GM18520 (cell line): ENCODE data around the gene MCF2L.

Experiments
- ATAC-seq: cut with Tn5 transposase; IDR thresholded peaks from one replicate; pipeline ENCODE4 v1.9.1; 2021; ENCODE audit not compliant: unreplicated experiment

Gene MCF2L

DNA sequence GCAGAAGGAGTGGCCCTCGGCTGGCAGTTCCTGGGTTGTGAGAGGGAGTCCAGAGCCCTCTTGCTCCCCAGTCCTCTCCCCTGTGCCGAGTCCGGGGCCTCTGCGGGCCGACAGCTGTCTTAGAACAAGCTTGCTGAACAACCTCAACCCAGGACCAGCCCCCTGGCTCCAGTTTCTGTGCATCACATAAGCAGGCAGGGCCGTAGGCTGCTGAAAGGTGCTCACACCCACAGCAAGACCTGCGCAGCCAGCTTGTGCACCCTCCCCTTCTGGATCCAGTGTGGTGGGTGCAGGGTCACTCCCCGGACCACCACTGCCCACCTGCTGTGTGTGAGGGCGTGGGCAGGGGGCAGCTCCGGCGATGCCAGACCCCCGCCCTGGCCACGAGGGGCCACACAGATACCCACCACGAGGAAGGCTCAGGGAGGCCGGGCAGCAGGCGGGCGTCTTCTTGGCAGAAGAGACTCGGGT is 111.4 kb downstream of the MCF2L start:
- ATAC-seq: no peak

DNA sequence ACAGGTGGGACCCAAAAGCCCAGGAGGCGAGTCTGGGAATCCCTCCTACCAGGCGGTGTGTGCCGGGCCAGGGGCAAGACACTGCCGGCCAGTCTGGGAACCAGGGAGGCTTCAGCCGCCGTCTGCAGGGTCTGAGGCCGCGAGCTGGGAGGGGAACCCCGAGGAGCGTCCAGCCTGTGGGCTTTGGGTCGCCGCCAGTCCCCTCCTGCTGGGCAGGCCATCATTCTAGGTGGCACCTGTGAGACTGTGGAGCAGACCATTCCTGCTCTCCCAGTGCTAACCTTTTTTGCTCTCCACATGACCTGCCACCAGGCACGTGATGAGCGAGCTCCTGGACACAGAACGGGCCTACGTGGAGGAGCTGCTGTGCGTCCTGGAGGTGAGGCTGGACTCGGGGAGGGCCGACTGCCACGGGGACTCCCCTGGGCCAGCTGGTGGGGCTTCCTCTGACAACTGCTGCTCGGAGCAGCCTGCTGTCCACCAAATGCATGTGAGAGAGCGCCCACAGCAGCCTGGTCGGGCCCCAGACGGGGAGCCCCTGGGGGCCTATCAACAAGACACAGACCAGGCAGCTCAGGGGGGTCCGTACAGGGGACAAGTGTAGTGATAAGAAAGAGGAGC is 112.0 kb downstream of the MCF2L start:
- ATAC-seq: no peak

DNA sequence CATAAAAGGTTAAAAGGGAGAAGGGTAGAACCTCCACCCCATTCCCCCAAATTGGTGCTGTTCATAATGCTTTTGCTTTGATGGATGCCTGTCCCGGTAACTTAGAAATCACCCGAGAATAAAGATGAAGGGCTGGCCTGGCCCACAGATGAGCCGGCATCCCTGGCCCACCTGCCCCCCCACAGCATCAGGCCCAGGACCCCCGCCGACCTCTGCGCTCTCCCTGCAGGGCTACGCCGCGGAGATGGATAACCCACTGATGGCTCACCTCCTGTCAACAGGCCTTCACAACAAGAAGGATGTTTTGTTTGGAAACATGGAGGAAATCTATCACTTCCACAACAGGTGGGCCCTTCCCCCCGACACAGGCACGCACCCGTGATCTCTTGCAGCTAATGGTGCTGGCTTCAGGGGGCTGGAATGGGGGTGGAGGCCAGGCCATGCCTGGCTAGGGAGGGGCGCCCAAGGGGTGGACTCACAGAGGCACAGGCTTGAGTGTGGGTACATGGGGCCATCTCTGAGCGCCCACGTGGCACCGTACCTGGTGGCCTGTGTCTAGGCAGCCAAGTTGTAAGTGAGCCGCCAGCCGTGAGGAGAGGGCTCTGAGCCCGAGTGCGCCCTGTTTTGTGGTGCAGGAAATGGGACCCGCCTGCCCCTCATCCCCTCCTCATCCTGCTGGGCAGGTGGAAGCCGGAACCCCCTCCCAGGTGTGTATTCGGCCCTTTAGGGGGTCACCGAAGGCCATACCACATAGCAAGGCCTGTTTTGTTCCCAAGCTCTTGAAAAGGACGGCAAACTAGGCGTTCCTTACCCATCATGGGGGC is 113.4 kb downstream of the MCF2L start:
- no peak for ATAC-seq

DNA sequence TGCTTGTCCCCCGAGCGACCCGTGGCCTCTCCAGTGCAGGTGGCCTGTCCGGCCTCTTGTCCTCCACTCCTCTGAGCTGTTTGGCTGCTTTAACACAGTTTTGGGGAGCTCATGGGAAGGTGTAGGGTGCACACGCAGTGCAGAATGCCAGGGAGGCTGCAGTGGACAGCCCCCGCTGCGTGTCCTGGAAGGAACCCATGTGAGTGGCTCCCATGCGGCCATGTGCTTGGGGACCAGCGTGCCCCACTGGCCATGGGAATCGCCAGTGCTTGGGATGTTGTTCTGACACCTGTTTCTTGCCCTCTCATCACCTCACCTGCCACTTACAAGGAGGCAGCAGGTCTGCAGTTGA is 114.0 kb downstream of the MCF2L start:
- no peak for ATAC-seq

DNA sequence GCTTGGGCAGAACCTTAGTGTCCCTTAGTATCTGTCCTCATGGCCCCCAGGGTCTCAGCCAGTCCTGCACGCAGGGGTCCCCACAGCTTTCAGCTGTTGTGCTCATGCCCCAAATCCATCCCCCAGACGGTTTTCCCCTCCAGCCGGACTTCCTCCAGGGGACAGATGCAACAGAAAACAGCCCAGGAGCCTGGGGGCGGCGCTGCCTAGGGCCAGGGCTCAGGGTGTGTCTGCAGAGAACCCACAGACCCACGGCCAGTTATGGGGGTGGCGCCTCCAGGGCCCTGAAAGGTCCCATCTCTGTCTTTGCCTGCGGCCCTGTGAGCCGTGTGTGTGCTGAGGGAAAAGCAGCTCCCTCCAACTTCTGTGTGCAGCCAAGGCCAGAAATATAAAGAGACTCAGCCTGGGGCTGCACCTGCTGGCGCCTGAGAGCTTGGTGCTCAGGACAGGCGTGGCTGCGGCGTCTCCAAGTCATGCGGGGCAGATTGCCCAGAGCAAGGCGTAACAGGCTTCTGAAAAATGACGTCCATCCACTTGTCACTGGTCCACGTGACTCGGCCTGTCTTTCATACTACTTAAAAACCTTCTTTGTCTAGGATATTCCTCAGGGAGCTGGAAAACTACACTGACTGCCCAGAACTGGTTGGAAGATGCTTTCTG is 114.5 kb downstream of the MCF2L start:
- no peak for ATAC-seq

DNA sequence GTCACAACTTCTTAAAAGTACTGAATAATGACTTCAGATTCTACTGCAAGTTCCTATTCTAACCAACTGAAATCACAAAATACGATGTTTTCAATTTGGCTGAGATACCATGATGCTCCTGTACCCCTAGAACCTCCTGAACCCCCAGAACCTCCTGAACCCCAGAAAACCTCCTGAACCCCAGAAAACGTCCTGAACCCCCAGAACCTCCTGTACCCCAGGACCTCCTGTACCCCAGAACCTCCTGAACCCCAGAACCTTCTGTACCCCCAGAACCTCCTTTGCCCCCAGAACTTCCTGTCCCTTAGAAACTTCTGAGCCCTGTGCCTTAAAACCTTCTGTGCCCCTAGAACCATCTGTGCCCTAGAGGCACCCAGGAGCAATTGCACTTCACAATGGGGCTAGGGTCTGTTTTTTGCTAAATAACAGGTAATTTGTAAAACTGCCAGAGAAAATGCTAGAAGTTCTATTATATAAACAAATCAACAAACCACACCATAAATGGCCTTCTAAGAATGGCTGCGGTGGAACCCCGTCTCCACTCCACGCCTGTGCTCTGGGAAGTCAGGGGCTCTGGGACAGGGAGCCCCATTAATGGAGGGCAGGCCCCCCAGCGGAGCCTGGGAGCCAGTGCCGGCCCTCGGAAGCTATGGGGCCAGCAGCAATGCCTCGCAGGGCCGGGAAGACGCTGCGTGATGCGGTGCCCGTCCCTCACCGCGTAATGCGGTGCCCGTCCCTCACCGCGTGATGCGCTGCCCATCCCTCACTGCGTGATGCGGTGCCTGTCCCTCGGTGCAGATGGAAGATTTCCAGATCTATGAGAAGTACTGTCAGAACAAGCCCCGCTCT is 115.3 kb downstream of the MCF2L start:
- ATAC-seq: no peak

DNA sequence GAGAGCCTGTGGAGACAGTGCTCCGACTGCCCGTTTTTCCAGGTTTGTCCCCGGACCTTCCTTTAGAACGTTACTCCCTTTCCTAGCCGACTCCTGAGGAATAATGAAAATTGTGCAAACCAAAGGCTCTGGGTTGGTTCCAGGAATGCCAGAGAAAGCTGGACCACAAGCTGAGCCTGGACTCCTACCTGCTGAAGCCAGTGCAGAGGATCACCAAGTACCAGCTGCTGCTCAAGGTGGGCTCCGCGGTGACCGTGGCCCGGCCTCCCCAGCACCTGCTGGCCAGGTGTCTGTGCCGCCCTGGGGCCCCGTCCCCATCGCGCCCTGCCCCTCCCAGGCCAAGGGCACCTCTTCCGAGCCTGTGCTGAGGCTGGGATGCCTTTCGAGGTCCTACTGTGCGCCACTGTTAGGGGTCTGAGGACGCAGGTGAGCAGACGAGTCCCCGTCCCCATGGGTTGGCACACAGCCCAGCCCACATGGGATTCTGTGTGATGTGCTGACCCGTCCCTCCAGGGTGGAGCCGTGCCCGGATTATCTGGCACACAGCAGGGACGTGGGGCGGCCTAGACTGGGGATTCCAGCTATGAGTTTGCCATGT is 116.0 kb downstream of the MCF2L start:
- no peak for ATAC-seq

DNA sequence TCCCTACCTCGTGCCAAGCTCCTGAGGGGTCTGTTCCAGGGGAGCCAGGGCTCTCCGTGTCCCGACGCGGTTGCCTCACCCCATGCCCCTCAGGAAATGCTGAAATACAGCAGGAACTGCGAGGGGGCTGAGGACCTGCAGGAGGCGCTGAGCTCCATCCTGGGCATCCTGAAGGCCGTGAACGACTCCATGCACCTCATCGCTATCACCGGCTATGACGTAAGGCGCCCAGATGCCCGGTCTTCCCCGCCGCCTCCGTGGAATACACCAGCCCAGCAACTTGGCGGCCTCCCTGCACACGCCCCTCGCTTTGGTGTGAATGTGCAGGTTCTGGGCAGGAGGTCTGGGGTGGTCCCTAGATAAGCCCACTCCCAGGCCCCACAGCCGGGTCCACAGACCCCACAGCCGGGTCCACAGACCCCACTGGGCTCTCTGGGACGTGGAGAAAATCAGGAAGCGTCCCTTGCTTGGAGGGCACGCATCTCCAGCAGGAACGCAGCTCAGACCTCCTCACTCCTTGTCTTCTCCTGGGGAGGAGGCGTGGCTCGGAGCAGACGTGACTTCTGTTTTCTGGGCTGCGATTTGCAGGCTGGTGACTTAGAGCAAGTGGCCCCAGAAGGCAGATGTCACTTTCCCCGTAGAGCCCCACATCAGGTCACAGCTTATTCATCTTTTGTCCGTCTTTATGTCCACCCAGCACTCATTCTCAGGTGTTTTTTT is 117.2 kb downstream of the MCF2L start:
- no peak for ATAC-seq

DNA sequence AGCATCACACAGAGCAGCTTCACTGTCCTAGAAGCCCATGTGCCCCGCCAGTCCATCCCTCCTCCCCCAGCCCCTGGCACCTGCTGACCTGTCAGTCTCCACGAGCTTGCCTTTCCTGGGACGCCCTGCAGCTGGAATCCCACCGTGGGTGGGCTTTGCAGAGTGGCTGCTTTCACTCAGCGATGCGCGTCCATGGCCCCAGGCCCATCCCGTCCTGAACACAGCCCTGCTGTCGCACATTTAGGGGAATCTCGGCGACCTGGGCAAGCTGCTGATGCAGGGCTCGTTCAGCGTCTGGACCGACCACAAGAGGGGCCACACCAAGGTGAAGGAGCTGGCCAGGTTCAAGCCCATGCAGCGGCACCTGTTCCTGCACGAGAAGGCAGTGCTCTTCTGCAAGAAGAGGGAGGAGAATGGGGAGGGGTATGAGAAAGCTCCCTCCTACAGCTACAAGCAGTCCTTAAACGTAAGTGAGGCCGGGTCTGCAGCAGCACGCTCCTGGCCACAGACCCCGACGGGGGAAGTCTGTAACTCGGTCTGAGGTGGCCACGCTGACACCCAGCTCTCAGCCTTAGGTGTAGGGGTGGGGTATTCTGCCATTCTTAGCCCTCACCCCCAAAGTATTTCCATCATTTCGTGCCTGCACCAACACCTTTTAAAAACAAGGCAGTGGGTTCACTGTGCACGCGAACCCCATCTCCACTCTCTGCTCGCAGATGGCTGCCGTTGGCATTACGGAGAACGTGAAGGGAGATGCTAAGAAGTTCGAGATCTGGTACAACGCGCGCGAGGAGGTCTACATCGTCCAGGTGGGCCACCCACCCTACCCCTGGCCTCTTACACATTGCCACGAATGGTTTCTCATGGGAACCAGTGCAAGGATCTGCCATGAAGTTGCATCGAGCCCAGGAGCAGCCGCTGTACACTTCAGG is 118.2 kb downstream of the MCF2L start:
- no peak for ATAC-seq

DNA sequence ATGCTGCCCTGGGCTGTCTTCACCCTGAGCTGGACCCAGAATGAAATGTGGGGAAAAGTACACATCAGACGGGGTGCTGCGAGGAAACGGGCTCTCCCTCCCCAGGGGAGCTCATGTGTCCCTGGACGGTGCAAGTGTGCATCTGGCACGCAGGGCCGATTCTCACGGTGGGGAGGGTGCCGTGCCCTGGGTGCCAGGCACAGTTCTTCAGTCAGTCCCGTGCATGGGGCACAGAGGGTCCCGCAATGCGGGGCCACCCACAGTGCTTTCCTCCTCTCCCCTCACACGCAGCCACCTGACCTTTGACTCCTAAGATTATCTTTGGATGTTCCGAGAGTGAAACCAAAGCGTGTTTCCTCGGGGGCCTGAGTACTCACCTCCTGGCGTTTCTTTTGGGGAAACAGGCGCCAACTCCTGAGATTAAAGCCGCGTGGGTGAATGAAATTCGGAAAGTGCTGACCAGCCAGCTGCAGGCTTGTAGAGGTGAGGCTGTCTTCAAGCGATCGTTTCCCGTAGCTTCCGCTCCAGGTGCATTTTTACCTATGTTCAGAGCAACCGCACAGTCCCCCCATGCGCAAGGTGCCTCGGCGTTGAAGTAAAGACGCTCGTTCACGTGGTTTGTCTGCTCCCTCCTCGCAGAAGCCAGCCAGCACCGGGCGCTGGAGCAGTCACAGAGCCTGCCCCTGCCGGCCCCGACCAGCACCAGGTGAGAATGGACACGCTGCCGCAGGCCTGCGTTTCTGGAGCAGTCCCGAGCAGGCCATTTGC is 119.1 kb downstream of the MCF2L start:
- ATAC-seq: no peak

DNA sequence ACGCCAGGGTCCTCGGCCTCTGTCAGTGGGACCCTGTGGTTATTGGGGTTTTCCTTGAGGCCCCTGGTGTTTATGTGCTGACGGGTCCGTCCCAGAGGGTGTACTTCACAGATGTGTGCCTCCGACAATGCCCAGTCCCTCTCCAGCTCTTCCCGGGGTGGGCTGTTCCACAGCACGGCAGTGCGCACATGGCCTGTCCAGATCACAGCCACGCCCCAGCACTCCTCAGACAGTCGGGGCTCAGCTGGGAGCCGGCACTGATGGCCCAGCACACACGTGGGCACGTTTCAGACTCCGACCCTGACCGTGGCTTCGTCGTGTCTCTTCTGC is 119.6 kb downstream of the MCF2L start:
- no peak for ATAC-seq

DNA sequence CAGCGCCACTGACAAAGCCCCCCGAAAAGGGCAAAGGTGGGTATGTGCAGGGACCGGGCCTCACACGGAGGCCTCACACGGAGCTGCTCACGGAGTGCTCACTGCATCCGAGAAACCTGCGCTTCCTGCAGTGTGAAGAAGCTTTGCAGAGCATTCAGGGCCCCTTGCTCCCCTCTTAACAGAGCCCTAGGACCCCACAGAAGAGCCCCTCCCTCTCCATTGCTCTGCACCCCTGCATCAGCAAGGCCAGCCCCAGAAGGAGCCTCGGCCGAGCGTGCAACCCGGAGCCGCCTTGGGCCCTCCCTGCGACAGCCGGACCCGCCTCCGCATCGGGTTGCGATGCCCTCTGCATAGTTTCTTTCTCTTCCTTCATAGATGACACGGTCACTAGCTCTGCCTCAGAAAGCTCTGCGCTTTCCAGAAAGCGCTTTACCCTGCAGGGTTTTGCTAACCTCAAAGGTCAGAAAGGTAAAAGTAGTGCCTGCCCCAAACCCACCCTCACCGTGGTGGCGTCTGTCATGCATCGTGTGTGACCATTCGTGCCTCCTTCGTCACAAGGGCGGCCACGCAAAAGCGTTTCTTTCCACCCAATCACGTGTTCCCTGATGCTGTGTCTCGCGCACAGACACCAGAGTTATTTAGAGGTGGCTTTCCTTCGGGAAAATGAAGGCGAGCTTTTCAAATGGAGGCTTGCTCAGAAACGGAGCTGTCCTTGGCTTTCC is 120.8 kb downstream of the MCF2L start:
- no peak for ATAC-seq

DNA sequence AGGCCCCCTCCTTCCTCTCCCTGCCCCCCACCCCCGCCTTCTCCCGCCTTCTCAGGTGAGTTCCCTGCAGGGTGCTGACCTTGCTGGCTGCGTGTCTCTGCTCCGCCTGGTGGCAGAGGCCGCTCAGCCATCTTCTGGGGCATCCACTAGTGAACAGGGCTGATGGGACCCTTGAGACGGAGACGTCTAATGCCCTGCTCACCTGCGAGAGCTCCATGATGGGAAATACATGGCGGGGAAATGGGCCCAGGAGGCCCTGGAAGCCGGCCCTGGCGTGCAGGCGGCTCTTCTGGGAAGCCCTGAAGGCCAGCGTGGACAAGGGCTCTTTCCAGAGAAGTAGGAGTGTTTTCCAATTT is 121.4 kb downstream of the MCF2L start:
- no peak for ATAC-seq

DNA sequence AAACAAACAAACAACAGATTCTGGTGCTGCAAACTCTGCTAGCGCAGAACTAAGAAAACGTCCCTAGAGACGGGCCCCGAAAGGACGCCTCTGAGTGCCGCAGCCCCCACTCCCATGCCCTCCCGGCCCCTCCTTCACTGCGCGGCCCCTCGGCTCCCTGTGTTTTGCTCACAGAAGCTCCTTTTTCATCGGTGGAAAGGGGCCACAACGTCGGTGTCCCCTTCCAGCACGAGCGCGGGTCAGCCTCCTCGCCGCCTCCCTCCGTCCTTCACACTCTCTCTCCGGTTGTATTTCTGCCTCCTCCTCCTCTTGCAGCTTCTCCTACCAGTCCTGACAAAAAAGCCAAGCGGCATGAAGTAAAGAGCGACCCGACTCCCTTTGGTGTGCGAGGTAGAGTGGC is 121.8 kb downstream of the MCF2L start:
- ATAC-seq: no peak

DNA sequence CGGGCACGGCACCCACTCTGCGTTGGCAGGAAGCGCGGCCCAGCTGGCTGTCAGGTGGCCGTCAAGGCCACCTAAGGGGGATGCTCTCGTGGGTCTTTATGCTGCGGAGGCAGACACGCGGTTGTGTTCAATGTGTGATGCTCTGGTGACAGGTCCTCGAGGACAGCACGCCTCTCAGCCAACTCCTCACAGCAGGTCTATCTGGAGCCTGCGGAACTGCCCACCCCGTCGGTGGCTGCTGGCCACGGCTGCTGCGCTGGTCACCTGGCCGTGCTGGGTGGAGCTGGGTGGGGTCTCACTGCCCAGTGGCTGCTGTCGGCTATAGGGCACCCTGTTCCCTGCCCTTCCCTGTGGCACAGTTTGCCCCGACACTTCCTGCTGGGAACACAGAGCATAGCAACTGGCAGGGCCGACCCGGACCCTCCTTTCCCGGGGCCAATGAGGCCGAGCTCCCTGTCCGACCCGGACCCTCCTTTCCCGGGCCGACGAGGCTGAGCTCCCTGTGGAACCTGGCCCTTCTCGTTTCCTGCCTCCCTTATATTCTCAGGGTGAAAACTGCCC is 122.3 kb downstream of the MCF2L start:
- ATAC-seq: no peak

DNA sequence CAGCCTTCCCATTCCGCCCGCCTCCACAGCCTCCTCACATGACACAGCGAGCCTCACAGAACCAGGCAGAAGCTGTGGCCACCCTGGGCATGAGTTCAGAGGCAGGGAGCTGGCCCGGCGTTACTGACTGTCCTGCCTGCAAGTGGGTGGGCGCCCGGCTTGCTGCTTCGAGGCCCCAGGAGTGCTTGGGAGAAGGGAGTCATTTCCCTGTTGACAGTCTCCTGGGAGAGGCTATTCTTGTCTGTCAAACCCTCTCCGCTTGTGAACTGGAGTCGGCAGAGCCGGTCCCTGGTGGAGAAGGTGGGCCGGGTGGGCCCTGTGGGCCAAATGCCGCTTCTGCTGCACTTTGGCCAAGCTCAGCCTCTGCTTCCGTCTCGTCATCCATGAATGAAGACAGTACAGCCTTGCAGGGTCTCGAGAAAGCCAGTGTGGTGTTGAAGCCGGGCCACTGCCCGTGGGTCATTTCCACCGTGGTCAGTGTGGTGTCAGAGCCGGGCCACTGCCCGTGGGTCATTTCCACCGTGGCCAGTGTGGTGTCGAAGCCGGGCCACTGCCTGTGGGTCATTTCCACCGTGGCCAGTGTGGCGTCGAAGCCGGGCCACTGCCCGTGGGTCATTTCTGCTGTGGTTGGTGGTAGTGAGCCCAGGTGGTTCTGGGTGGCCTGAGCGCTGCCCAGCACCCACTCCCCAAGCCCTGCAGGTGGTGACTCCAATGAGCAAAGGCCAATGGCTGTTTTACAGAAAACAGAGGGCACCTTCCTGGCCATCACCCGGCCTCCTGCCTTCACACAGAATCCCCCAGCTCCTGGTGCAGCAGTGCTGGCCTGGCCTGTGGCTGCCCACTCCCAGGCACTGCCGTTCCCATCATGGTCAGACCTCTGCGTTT is 123.1 kb downstream of the MCF2L start:
- ATAC-seq: no peak
